Naive thymus-derived CD4-positive, alpha-beta T cell (primary cell): Measurements from ENCODE around the gene LPGAT1. TPM values are rescaled to one million over a fixed set of nuclear protein-coding genes. Genes with fewer than 3 reads are reported as not detected.

ENCODE experiments used
- ATAC-seq: fragments of 150-1000 bp; cut with Tn5 transposase; 2 replicates; pipeline ENCODE4 v1.10.0; 2021; ENCODE audit warnings: mild to moderate bottlenecking, moderate library complexity
- CTCF ChIA-PET: fragments of 350-600 bp; sonication (Branson Sonifier 250); formaldehyde crosslinking; loops from one replicate; lab custom pipeline; 2021; ENCODE audit warnings: antibody characterized with exemption; lab: Charles Lee
- POLR2A ChIA-PET: fragments of 350-600 bp; sonication (Branson Sonifier 250); formaldehyde crosslinking; loops from one replicate; lab custom pipeline; 2021; ENCODE audit warnings: antibody characterized with exemption, inconsistent platforms; lab: Charles Lee
- DNase-seq, 9 donors: peaks; one replicate each; pipeline versions ENCODE4 v3.0.0 to v3.0.0-alpha.2; 2020 to 2022; ENCODE audit warnings: mixed read lengths in 1 of 9
- H3K27ac ChIP-seq: one replicate; pipeline ENCODE4 v1.7.0; 2013; ENCODE audit warnings: mild to moderate bottlenecking, low read depth, low read length, moderate library complexity
- H3K27me3 ChIP-seq, 2 donors: one replicate each; pipeline ENCODE4 v1.7.0; 2013; ENCODE audit warnings: low read length in 2 of 2, mild to moderate bottlenecking in 2 of 2, moderate library complexity in 2 of 2; ENCODE audit not compliant: control insufficient read depth in 2 of 2, insufficient read depth in 2 of 2
- H3K36me3 ChIP-seq, 3 experiments: 1 replicate in 2 of 3; 2 replicates in 1 of 3; pipeline ENCODE4 v1.7.0; 2013; ENCODE audit warnings: low read length in 3 of 3, mild to moderate bottlenecking in 3 of 3, moderate library complexity in 1 of 3; ENCODE audit not compliant: insufficient read depth in 3 of 3, control insufficient read depth in 2 of 3
- H3K4me1 ChIP-seq, 2 donors: one replicate each; pipeline ENCODE4 v1.7.0; 2013; ENCODE audit warnings: low read length in 2 of 2, mild to moderate bottlenecking in 2 of 2, moderate library complexity in 1 of 2; ENCODE audit not compliant: control insufficient read depth in 2 of 2, insufficient read depth in 2 of 2
- H3K4me3 ChIP-seq: 2 replicates; pipeline ENCODE4 v1.7.0; 2013; ENCODE audit warnings: mild to moderate bottlenecking, low read length
- H3K9me3 ChIP-seq, 3 experiments: 1 replicate in 2 of 3; 2 replicates in 1 of 3; pipeline ENCODE4 v1.7.0; 2013; ENCODE audit warnings: low read length in 3 of 3; ENCODE audit not compliant: control insufficient read depth in 2 of 3
- H3K27ac Mint-ChIP-seq, 9 donors: one replicate each; pipeline ENCODE4 v1.8.0; 2020 to 2022; ENCODE audit warnings: mixed read lengths in 9 of 9, mild to moderate bottlenecking in 8 of 9, moderate library complexity in 5 of 9, inconsistent platforms in 2 of 9
- H3K27me3 Mint-ChIP-seq, 5 donors: one replicate each; pipeline ENCODE4 v1.8.0; 2021 to 2022; ENCODE audit warnings: mixed read lengths in 5 of 5, mild to moderate bottlenecking in 1 of 5
- H3K36me3 Mint-ChIP-seq, 5 donors: one replicate each; pipeline ENCODE4 v1.8.0; 2020 to 2022; ENCODE audit warnings: mixed read lengths in 5 of 5, mild to moderate bottlenecking in 3 of 5, inconsistent platforms in 1 of 5
- H3K4me1 Mint-ChIP-seq, 7 donors: one replicate each; pipeline ENCODE4 v1.8.0; 2020 to 2022; ENCODE audit warnings: mixed read lengths in 7 of 7, mild to moderate bottlenecking in 3 of 7, inconsistent platforms in 1 of 7
- H3K4me3 Mint-ChIP-seq, 10 donors: one replicate each; pipeline ENCODE4 v1.8.0; 2020 to 2022; ENCODE audit warnings: mild to moderate bottlenecking in 10 of 10, mixed read lengths in 10 of 10, moderate library complexity in 6 of 10, inconsistent platforms in 2 of 10
- H3K9me3 Mint-ChIP-seq, 11 donors: one replicate each; pipeline ENCODE4 v1.8.0; 2020 to 2022; ENCODE audit warnings: mixed read lengths in 11 of 11, mild to moderate bottlenecking in 4 of 11, inconsistent platforms in 1 of 11, moderate library complexity in 1 of 11
- intact Hi-C, 2 donors: fragments of 100-400 bp; cut with micrococcal nuclease; formaldehyde crosslinking; loops; one replicate each; pipeline ENCODE4 v1.15.1; 2023
- polyA plus RNA-seq, 2 donors: library from polyadenylated mRNA; unstranded; fragments of 300-500 nt; fragmentation: Illumina TruSeq; gene quantifications; one replicate each; pipeline ENCODE4 v1.2.3, GENCODE V29; 2021
- total RNA-seq, 6 experiments: library from RNA in 5 of 6; stranded (reverse) in 5 of 6; gene quantifications; 1 replicate in 5 of 6; 2 replicates in 1 of 6; pipeline ENCODE4 v1.2.3 and lab custom pipeline; 2021 to 2026

Gene LPGAT1
- total and polyA plus RNA-seq, 7 experiments from 2014 or later = 6.3 to 76.1 (median 13.6) TPM

DNA sequence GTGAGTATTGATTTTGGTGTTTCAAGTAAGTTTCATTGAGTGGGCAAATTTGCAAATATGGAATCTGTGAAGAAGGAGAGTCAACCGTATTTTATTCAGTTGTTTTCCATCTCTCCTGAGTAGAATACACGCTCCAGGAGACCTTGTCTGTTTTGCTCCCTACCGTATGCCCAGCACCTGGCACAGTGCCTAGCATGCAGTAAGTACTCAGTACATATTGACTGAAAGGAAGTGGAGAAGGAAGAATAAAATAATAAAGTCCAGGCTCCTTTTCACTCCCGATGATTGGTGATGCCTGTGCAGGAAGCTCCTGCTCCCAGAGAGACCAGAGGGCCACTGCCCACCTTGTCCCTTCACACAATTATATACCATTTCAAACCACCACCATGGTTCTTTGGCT, 95.8 kb downstream of the LPGAT1 start:
- H3K36me3 Mint-ChIP-seq = no peaks in the 10 kb centered on the region
- Histone ChIP-seq H3K27ac (no peak overlapping the region), H3K36me3 (no peaks in the 10 kb centered on the region), H3K27me3 (no peaks in the 10 kb centered on the region), H3K4me1 (peaks cover 24 to 30% of the 10 kb centered on the region in 2 donors), H3K4me3 (no peak overlapping the region), H3K9me3 (no peaks in the 10 kb centered on the region)
- no peaks in the 10 kb centered on the region for H3K9me3 Mint-ChIP-seq
- DNase-seq (no peak), ATAC-seq (no peak)
- no peaks in the 10 kb centered on the region for H3K27me3 Mint-ChIP-seq
- ChIA-PET POLR2A (no interaction called here), CTCF (no interaction called here)
- H3K27ac Mint-ChIP-seq = no peak overlapping the region
- peaks cover 22 to 37% (median 27%) of the 10 kb centered on the region in 7 donors for H3K4me1 Mint-ChIP-seq
- no peak overlapping the region for H3K4me3 Mint-ChIP-seq
- intact Hi-C loops = loop anchor here in 1 of 2 donors (5.0 kb wide), 1 partner anchor 32 kb away; no protein-coding TSS in a partner anchor

DNA sequence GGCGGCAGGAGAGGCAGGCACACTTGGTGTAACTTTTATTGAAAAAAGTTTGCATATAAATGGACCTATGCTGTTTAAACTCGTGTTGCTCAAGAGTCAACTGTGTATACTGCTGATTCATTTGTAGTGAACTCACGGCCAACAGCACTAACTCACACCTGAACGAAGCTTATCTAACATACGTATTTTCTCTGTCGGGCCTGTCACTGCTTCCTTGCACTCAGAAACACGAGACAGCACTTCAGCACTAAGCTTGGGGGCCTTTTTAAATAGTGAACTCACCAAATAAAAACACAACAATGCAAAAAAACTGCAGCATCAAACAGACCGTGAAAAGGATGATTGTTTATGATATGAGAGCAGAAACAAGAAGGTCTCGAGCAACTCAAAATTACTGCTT, 96.2 kb downstream of the LPGAT1 start:
- POLR2A ChIA-PET = no interaction called here
- CTCF ChIA-PET = no interaction called here
- H3K4me1 ChIP-seq = peaks cover 20 to 26% of the 10 kb centered on the region in 2 donors

DNA sequence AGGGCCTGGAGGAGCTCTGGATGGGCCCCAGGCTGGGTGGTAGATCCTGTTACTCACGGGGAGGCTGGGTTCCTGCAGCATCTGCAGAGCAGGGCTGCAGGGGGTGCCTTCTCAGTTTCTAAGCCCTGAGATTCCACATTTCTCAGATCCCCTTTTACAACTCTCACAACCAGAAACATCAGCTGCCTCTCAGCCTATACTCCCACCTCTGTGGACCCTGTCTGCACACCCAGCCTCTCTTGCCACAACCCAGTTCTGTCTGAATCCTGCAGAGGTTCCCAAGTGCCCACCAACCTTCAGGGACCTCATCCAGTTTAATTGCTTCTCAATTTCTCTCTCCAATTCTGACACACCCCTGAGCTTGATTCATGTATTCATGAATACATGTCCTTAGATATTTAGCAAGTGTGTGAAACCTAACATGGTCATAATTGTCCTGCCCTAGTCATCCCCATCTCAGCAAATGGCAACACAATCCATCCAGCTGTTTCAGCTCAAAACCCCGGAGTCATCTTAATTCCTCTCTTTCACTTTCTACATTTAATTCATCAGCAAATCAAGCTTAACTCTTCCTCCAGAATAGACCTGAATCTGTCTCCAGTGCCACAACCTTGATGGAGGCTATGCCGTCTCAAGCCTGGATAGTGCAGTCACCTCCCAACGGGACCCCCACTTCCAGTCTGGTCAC, 98.1 kb downstream of the LPGAT1 start:
- H3K27ac Mint-ChIP-seq = no peak overlapping the region
- Histone ChIP-seq H3K4me3 (no peak overlapping the region), H3K36me3 (no peaks in the 10 kb centered on the region), H3K4me1 (peaks cover under 1 to 6% of the 10 kb centered on the region in 2 donors), H3K27me3 (no peaks in the 10 kb centered on the region), H3K9me3 (no peaks in the 10 kb centered on the region), H3K27ac (no peak overlapping the region)
- no peaks in the 10 kb centered on the region for H3K36me3 Mint-ChIP-seq
- no peaks in the 10 kb centered on the region for H3K9me3 Mint-ChIP-seq
- ATAC-seq (no peak), DNase-seq (no peak)
- H3K27me3 Mint-ChIP-seq = no peaks in the 10 kb centered on the region
- ChIA-PET CTCF (no interaction called here), POLR2A (no interaction called here)
- peaks cover 2 to 13% (median 3%) of the 10 kb centered on the region in 7 donors for H3K4me1 Mint-ChIP-seq
- no peak overlapping the region for H3K4me3 Mint-ChIP-seq
- intact Hi-C loops = no loop called here

More for the DNA sequence above, 96.2 kb downstream of the LPGAT1 start:
- no peaks in the 10 kb centered on the region for H3K27me3 Mint-ChIP-seq
- ATAC-seq = no peak
- no peaks in the 10 kb centered on the region for H3K9me3 ChIP-seq
- no peaks in the 10 kb centered on the region for H3K36me3 ChIP-seq
- no peak overlapping the region for H3K27ac Mint-ChIP-seq
- H3K36me3 Mint-ChIP-seq = no peaks in the 10 kb centered on the region
- intact Hi-C loops = no loop called here
- H3K4me1 Mint-ChIP-seq = peaks cover 18 to 33% (median 22%) of the 10 kb centered on the region in 7 donors
- H3K27ac ChIP-seq = no peak overlapping the region
- DNase-seq = no peak
- H3K4me3 ChIP-seq = no peak overlapping the region
- no peaks in the 10 kb centered on the region for H3K27me3 ChIP-seq
- H3K4me3 Mint-ChIP-seq = no peak overlapping the region
- no peaks in the 10 kb centered on the region for H3K9me3 Mint-ChIP-seq

DNA sequence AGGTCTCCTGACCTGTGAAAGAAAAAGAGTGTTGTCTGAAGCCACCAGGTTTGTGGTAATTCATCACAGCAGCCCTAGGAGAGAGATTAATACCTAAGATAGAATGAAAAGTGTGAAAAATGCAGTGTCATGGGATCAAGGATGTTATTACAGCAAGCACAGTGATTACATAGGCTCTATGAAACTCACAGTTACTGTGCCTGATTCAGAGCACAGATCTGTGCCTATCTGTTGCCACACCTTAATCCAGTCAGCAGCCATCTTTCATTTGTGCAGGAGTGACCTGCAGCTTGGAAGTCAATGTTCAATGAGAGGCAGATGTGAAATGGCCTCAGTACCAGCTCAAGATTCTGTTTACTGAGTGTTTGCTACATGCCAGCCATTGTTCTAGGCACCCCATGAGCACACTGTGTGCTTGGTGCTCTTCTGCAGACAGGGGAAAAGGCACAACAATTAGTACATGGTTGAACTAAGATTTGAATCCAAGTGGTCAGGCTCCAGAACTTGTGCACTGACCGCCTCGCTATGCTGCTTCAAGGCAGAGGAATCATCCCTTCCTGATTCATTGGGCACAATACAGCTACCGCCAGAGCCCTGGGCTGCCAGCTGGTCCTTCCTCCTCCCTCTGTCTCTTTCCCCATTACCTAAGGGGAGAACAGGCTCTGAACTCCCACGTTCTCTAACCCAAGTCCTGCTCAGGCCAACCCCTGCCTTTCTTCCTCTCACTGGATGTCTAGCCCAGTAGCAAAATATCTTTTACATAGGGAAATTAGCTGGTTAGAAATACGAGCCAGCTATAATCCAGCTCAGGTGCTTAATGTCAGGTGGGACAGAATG, 98.9 kb downstream of the LPGAT1 start:
- H3K27ac ChIP-seq = no peak overlapping the region
- Mint-ChIP-seq H3K9me3 (no peaks in the 10 kb centered on the region), H3K36me3 (no peaks in the 10 kb centered on the region), H3K27ac (no peak overlapping the region), H3K27me3 (no peaks in the 10 kb centered on the region), H3K4me3 (no peak overlapping the region), H3K4me1 (peaks cover 0 to 10% (median 0%) of the 10 kb centered on the region in 7 donors)
- no peaks in the 10 kb centered on the region for H3K36me3 ChIP-seq
- H3K9me3 ChIP-seq = no peaks in the 10 kb centered on the region
- no peaks in the 10 kb centered on the region for H3K27me3 ChIP-seq
- no peak overlapping the region for H3K4me3 ChIP-seq
- intact Hi-C loops = no loop called here
- no peak for DNase-seq
- ATAC-seq = no peak
- ChIA-PET POLR2A (no interaction called here), CTCF (no interaction called here)
- no peaks in the 10 kb centered on the region for H3K4me1 ChIP-seq

DNA sequence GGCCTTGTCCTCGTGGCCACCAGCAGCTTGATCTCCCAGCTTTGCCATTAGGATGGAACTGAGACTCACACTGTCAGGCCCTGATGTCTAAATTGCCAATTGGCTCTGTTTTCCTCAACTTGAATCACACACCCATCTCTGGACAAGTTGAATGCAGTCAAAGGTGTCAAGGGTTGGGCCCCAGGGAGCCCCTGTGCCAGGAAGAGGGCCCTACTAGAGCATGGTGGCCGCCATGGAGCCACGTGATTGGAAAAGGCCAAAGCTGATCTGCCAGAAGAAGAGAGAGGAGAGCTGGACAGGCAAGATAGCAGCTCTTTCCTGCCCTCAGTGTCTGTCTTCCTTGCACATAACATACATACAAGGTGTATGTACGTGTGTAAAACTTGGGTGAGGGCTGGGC, 100.2 kb downstream of the LPGAT1 start:
- H3K27ac ChIP-seq = no peak overlapping the region
- Mint-ChIP-seq H3K9me3 (peaks cover 0 to 2% (median 0%) of the 10 kb centered on the region in 11 donors), H3K4me3 (no peak overlapping the region), H3K27me3 (no peaks in the 10 kb centered on the region), H3K36me3 (no peaks in the 10 kb centered on the region), H3K27ac (no peak overlapping the region), H3K4me1 (peaks cover 0 to 1% (median 0%) of the 10 kb centered on the region in 7 donors)
- DNase-seq (no peak), ATAC-seq (no peak)
- H3K36me3 ChIP-seq = no peaks in the 10 kb centered on the region
- no peaks in the 10 kb centered on the region for H3K4me1 ChIP-seq
- no peak overlapping the region for H3K4me3 ChIP-seq
- POLR2A ChIA-PET = no interaction called here
- H3K9me3 ChIP-seq = no peaks in the 10 kb centered on the region
- H3K27me3 ChIP-seq = no peaks in the 10 kb centered on the region
- CTCF ChIA-PET = no interaction called here
- intact Hi-C loops = no loop called here

DNA sequence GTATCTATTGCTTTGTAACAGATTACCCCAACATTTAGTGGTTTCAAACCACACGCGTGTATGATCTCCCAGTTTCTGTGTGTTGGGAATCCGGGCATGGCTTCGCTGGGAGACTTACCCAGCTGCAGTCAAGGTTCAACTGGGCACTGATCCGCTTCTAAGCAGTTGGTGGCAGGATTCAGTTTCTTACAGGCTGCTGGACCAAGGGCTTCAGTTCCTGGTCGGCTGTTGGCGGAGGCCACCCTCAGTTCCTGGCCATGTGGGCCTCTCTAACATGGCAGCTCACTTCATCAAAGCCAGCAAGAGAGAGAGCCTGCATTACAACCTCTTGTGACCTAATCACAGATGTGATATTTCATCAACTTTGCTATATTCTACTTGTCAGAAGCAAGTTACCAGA, 101.3 kb downstream of the LPGAT1 start:
- Mint-ChIP-seq H3K4me3 (no peak overlapping the region), H3K9me3 (peaks cover 0 to 2% (median 0%) of the 10 kb centered on the region in 11 donors), H3K36me3 (no peaks in the 10 kb centered on the region), H3K27ac (no peak overlapping the region), H3K4me1 (peaks cover 0 to 1% (median 0%) of the 10 kb centered on the region in 7 donors), H3K27me3 (no peaks in the 10 kb centered on the region)
- no peaks in the 10 kb centered on the region for H3K9me3 ChIP-seq
- no peak for ATAC-seq
- no peak for DNase-seq
- H3K36me3 ChIP-seq = no peaks in the 10 kb centered on the region
- no peaks in the 10 kb centered on the region for H3K4me1 ChIP-seq
- ChIA-PET CTCF (no interaction called here), POLR2A (no interaction called here)
- no peak overlapping the region for H3K27ac ChIP-seq
- intact Hi-C loops = no loop called here
- H3K4me3 ChIP-seq = no peak overlapping the region
- H3K27me3 ChIP-seq = no peaks in the 10 kb centered on the region
